ENCODE measurements around the gene EYA3.

DNA sequence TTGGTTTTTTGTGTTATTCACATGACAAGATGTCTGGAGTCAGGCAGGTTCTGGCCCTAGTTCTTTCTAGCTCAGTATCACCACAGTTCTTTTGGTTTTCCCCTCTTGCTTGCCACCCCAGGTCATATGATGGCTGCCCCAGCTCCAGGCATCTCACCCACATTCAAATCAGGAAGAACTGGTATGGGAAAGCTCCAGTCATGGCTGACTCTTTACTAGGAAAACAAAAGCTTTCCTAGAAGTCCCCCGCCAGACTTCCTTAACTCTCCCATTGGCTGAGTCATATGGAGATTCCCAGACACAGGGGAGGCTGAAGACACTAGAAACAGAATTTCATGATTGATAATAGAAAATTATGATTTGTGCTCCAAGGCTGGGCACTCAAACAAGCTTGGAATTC, 22.1 kb upstream of the EYA3 start:
- TF ChIP-seq, protein P1, sequence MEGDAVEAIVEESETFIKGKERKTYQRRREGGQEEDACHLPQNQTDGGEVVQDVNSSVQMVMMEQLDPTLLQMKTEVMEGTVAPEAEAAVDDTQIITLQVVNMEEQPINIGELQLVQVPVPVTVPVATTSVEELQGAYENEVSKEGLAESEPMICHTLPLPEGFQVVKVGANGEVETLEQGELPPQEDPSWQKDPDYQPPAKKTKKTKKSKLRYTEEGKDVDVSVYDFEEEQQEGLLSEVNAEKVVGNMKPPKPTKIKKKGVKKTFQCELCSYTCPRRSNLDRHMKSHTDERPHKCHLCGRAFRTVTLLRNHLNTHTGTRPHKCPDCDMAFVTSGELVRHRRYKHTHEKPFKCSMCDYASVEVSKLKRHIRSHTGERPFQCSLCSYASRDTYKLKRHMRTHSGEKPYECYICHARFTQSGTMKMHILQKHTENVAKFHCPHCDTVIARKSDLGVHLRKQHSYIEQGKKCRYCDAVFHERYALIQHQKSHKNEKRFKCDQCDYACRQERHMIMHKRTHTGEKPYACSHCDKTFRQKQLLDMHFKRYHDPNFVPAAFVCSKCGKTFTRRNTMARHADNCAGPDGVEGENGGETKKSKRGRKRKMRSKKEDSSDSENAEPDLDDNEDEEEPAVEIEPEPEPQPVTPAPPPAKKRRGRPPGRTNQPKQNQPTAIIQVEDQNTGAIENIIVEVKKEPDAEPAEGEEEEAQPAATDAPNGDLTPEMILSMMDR (IDR thresholded peaks at IDR 0.05; ENCODE audit: insufficient read depth, low read depth, low read length) = no peak
- TF ChIP-seq EZH2 (IDR thresholded peaks at IDR 0.05; ENCODE audit: insufficient read depth, low read length) = no peak
